HG02970 (cell line): ENCODE results near the gene TFCP2.

Source experiments
- ATAC-seq: cut with Tn5 transposase; IDR thresholded peaks from one replicate; pipeline ENCODE4 v1.9.1; 2021; ENCODE audit warnings: mild to moderate bottlenecking, moderate library complexity, moderate number of reproducible peaks; ENCODE audit not compliant: unreplicated experiment, low FRiP score

Gene TFCP2

GRCh38 chr12:51162217-51162616, 10.7 kb downstream of the TFCP2 start:
- ATAC-seq: no peak

- ATAC-seq: no peak
These were observed 12.0 kb downstream of the TFCP2 start for GRCh38 chr12:51160814-51161459.

- no peak for ATAC-seq
These were observed 16.6 kb downstream of the TFCP2 start for GRCh38 chr12:51156245-51156765.

GRCh38 chr12:51152953-51153352, 20.0 kb downstream of the TFCP2 start:
- no peak for ATAC-seq

GRCh38 chr12:51150777-51151176, 22.2 kb downstream of the TFCP2 start:
- no peak for ATAC-seq

GRCh38 chr12:51147309-51147708, 25.6 kb downstream of the TFCP2 start:
- ATAC-seq: no peak

GRCh38 chr12:51139292-51139844, 33.6 kb downstream of the TFCP2 start:
- no peak for ATAC-seq

- no peak for ATAC-seq
These were observed 40.2 kb downstream of the TFCP2 start for GRCh38 chr12:51132693-51133092.

- no peak for ATAC-seq
These were observed 41.0 kb downstream of the TFCP2 start for GRCh38 chr12:51131745-51132521.

GRCh38 chr12:51128919-51129318, 44.0 kb downstream of the TFCP2 start:
- no peak for ATAC-seq

GRCh38 chr12:51127050-51127729, 45.7 kb downstream of the TFCP2 start:
- ATAC-seq: no peak

- no peak for ATAC-seq
These were observed 46.6 kb downstream of the TFCP2 start for GRCh38 chr12:51126297-51126696.

- ATAC-seq: no peak
These were observed 48.4 kb downstream of the TFCP2 start for GRCh38 chr12:51124504-51124903.

- ATAC-seq: no peak
These were observed 50.1 kb downstream of the TFCP2 start for GRCh38 chr12:51122844-51123243.

- no peak for ATAC-seq
These were observed 54.2 kb downstream of the TFCP2 start for GRCh38 chr12:51118706-51119105.

GRCh38 chr12:51115533-51115932, 57.4 kb downstream of the TFCP2 start:
- ATAC-seq: no peak

- ATAC-seq: no peak
These were observed 64.8 kb downstream of the TFCP2 start for GRCh38 chr12:51108136-51108535.

- ATAC-seq: no peak
These were observed 69.0 kb downstream of the TFCP2 start for GRCh38 chr12:51103977-51104376.

- no peak for ATAC-seq
These were observed 74.3 kb downstream of the TFCP2 start for GRCh38 chr12:51098611-51099010.

GRCh38 chr12:51090705-51091229, 82.2 kb downstream of the TFCP2 start:
- ATAC-seq: no peak

GRCh38 chr12:51087818-51088217, 85.1 kb downstream of the TFCP2 start:
- no peak for ATAC-seq
